Purkinje cell (primary cell): Measurements from ENCODE around the gene OR2T1. TPM values are rescaled to one million over a fixed set of nuclear protein-coding genes. Genes with fewer than 3 reads are reported as not detected.

ENCODE experiments used
- polyA plus RNA-seq: library from polyadenylated mRNA; unstranded; fragments of >200 nt; fragmentation: Nextera tagmentation; gene quantifications from 2 replicates; pipeline ENCODE4 v1.2.1, GENCODE V29; 2014

OR2T1 gene, protein sequence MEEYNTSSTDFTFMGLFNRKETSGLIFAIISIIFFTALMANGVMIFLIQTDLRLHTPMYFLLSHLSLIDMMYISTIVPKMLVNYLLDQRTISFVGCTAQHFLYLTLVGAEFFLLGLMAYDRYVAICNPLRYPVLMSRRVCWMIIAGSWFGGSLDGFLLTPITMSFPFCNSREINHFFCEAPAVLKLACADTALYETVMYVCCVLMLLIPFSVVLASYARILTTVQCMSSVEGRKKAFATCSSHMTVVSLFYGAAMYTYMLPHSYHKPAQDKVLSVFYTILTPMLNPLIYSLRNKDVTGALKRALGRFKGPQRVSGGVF
- polyA plus RNA-seq: not detected in 2 replicates

DNA sequence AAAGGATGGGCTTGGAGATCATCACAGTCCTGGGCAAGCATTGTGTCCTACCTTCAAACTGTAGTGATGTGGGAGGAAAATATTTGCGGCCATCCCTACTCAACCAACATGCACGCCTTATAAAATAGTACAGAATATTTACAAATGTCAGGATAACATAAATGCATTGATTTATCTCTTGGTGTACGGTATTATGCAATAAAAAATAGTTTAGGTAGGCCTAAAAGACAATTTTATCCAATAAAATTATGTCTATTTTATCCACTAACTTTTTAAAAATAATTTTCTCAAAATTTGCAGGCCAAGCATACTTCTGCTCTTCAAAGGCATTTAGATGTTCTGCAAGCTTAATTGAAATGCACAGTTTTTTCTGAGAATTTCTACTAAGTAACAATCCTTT, at the start of gene OR2T1:
TSS of gene OR2T1 (plus strand) at position 301 of the 400 bp plus-strand sequence. CDS start 3,100 bp downstream, outside the sequence.

DNA sequence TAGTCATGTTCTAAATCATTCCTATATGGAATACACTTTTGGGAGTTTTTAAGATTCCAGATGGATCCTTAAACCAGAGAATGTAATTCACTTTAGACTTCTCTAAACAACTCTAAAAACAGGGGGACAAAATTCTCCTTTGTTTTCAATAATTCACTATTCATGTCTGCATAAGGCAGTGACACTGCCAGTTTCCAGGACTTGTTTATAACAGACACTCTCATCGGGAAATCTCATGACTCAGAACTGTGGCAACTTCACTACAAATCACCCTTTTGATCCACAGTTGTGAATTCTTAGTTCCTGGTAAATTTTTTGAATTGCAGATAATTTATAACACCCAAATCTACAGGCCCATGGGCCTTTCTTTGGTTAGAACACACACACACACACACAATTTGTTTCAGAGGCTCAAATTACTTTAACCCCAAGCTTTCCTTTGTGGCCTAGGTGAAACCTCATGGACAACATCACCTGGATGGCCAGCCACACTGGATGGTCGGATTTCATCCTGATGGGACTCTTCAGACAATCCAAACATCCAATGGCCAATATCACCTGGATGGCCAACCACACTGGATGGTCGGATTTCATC, 41.6 kb upstream of the OR2T1 start, which contains the start of gene OR2T4:
TSS of gene OR2T4 (plus strand) at position 545 of the 595 bp plus-strand sequence. CDS start at position 545, 0 bp downstream.

DNA sequence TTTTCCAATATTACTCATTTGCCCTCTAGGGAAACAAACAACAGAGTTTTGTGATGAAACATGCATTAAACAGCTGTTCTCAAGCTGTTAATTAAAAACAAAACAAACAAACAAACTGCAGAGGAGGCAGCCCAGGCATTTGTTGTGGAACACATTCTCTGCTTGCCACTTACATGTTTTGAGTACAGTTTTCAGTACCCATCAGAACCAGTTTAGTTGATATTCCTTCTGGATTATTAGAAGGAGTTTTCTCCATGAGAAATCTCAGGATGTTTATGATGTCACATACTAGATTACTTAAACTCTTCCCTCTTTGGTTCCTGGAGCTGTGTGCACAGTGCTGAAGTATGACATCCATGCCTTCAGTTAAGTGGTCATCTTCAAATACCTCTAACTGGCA, 27.4 kb upstream of the OR2T1 start, which contains the start of gene OR2T6:
TSS of gene OR2T6 (plus strand) at position 301 of the 400 bp plus-strand sequence. CDS start 11,863 bp downstream, outside the sequence.

DNA sequence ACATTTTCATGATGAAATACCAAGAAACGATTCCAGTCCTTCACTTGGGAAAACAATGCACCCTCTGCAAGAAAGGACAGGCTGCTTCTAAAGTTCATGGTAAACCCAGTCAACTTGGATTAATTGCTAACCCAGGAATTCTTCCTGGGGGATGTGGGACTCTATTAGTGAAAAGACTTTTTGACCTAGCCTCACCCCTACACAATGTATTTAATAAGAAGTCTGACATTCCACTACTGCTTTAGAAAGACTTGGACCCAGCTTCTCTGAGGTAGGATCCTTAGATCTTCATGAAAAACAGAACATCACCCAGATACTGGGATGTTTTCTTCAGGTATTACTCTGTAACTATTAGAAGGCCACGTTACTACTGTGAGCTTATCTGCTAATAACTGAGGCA, 42.6 kb downstream of the OR2T1 start, which contains the start of gene OR2T2:
TSS of gene OR2T2 (plus strand) at position 239 of the 400 bp plus-strand sequence. CDS start 7,161 bp downstream, outside the sequence.

Other genes starting within 250 kb of the OR2T1 start
- gene OR2M2, start 228.2 kb upstream of the OR2T1 start, polyA plus RNA-seq: not detected in 2 replicates
- gene OR2M3, start 205.8 kb upstream of the OR2T1 start, polyA plus RNA-seq: not detected in 2 replicates
- gene OR2M4, start 171.6 kb upstream of the OR2T1 start, polyA plus RNA-seq: not detected in 2 replicates
- not detected in 2 replicates for gene OR2T33, start 125.1 kb upstream of the OR2T1 start, polyA plus RNA-seq
- not detected in 2 replicates for gene OR2T12, start 99.6 kb upstream of the OR2T1 start, polyA plus RNA-seq
- not detected in 2 replicates for gene OR2M7, start 78.5 kb upstream of the OR2T1 start, polyA plus RNA-seq
- not detected in 2 replicates for gene OR14C36, start 54.3 kb upstream of the OR2T1 start, polyA plus RNA-seq
- not detected in 2 replicates for gene OR2T4, start 41.4 kb upstream of the OR2T1 start, polyA plus RNA-seq
- not detected in 2 replicates for gene OR2T6, start 27.3 kb upstream of the OR2T1 start, polyA plus RNA-seq
- not detected in 2 replicates for gene OR2T2, start 42.6 kb downstream of the OR2T1 start, polyA plus RNA-seq
- gene OR2T3, start 70.3 kb downstream of the OR2T1 start, polyA plus RNA-seq: not detected in 2 replicates
- gene OR2T5, start 85.5 kb downstream of the OR2T1 start, polyA plus RNA-seq: not detected in 2 replicates
- gene OR2G6, start 105.0 kb downstream of the OR2T1 start, polyA plus RNA-seq: not detected in 2 replicates
- not detected in 2 replicates for gene OR2T29, start 159.7 kb downstream of the OR2T1 start, polyA plus RNA-seq
- not detected in 2 replicates for gene OR2T34, start 171.7 kb downstream of the OR2T1 start, polyA plus RNA-seq
- gene OR2T10, start 194.7 kb downstream of the OR2T1 start, polyA plus RNA-seq: not detected in 2 replicates
- not detected in 2 replicates for gene OR2T11, start 232.0 kb downstream of the OR2T1 start, polyA plus RNA-seq
- gene OR2T35, start 242.2 kb downstream of the OR2T1 start, polyA plus RNA-seq: not detected in 2 replicates